Immature natural killer cell (primary cell): ENCODE measurements around the gene ZFYVE28. TPM values are rescaled to one million over a fixed set of nuclear protein-coding genes. Genes with fewer than 3 reads are reported as not detected.

ENCODE experiments used
- DNase-seq, 3 donors: peaks; one replicate each; pipeline ENCODE4 v3.0.0; 2022; ENCODE audit warnings: mixed read lengths in 1 of 3
- H3K27ac Mint-ChIP-seq, 6 donors: one replicate each; pipeline ENCODE4 v1.8.0; 2020; ENCODE audit warnings: mixed read lengths in 6 of 6, mild to moderate bottlenecking in 5 of 6, inconsistent platforms in 4 of 6, moderate library complexity in 3 of 6
- H3K27me3 Mint-ChIP-seq, 3 donors: one replicate each; pipeline ENCODE4 v1.8.0; 2020 to 2021; ENCODE audit warnings: low read depth in 3 of 3, mild to moderate bottlenecking in 3 of 3, mixed read lengths in 3 of 3, moderate library complexity in 3 of 3, inconsistent platforms in 1 of 3
- H3K36me3 Mint-ChIP-seq, 3 donors: one replicate each; pipeline ENCODE4 v1.8.0; 2020; ENCODE audit warnings: mixed read lengths in 3 of 3, inconsistent platforms in 2 of 3, mild to moderate bottlenecking in 2 of 3
- H3K4me1 Mint-ChIP-seq, 2 donors: one replicate each; pipeline ENCODE4 v1.8.0; 2020; ENCODE audit warnings: inconsistent platforms in 2 of 2, mild to moderate bottlenecking in 2 of 2, mixed read lengths in 2 of 2, moderate library complexity in 1 of 2
- H3K4me3 Mint-ChIP-seq, 5 donors: one replicate each; pipeline ENCODE4 v1.8.0; 2020; ENCODE audit warnings: mild to moderate bottlenecking in 5 of 5, mixed read lengths in 5 of 5, inconsistent platforms in 3 of 5, moderate library complexity in 3 of 5
- H3K9me3 Mint-ChIP-seq, 6 donors: one replicate each; pipeline ENCODE4 v1.8.0; 2020; ENCODE audit warnings: mild to moderate bottlenecking in 6 of 6, mixed read lengths in 6 of 6, inconsistent platforms in 4 of 6, moderate library complexity in 3 of 6
- polyA plus RNA-seq, 3 donors: library from polyadenylated mRNA; unstranded; fragments of 300-500 nt; fragmentation: Illumina TruSeq; gene quantifications; one replicate each; pipeline ENCODE4 v1.2.3, GENCODE V29; 2021

The ZFYVE28 gene
- polyA plus RNA-seq, 3 donors from 2014 or later = 11.9 to 17.5 (median 14.4) TPM

DNA sequence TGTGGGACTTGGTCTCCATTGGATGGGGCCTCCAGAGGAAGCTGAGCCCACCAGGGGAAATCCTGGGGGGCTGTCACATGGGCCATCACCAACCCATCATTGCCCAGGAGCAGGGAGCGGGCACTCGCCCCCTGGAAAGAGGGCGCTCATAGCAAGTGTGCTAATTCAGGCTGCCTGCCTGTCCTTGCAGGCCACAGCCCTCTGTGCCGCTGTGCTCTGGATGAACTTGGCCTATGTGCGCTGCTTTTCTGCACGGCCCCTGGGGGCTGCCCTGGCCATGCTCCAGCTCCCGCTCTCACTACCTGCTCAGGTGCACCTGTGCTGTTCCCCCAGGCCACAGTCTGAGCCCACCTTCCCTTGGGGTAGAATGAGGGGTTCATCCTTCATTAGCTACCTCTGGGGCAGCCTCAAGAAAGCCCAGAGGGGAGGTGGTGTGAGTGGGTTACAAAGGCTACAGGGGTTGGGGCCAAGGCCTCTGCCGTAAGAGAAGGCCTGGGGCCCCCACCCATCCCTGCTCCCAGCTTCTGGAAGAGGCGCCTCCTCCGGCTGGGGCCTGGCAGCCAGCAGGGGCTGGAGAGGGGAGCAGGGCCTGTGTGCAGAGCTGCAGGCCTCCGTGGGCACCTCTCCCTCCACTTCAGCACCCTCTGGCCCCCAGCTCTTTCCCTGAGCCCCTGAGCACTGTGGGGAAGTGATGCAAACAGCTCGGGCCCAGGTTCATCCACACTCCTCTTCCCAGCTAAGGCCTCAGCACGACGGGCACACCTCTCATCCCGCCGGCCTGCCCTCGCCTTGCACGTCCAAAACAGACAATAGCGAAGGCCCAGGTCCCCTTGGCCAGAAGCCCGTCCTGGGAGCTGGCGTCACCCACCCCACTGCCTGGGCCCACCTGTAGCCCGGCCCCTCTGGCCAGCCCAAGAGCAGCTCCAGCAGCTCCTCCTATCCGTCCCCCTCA is 9.2 kb upstream of the ZFYVE28 start:
- Mint-ChIP-seq H3K4me3 (no peak overlapping the region), H3K27ac (no peak overlapping the region), H3K4me1 (no peaks in the 10 kb centered on the region), H3K9me3 (no peaks in the 10 kb centered on the region), H3K27me3 (peaks cover 0 to 2% (median 1%) of the 10 kb centered on the region in 3 donors), H3K36me3 (no peaks in the 10 kb centered on the region)
- DNase-seq = no peak

DNA sequence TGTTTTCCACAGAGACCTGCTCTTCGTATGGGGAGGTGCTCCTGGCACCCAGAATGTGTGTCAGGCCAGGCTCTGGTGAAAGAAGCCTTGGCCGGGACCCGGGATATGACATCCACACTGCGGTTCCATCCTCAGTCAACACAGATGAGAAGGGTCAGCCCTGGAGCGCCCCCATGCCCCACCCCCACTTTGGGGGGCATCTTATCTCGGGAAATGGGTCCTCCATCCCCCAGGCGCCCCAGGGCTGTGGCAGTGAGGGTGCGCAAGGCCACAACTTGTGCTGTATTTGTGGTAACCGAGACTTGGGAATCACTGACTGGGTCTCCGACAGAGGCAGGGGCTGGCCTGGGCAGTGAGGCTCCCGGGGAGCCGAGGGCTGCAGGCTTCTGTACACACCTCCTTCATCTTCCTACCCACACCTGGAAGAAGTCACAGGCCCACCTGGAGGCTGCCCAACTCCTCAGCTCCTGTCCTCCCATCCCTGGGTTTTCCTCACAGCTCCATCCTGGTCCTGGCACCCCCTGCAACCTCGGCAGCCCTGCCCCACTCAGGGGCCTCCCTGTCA is 8.3 kb upstream of the ZFYVE28 start:
- H3K9me3 Mint-ChIP-seq = no peaks in the 10 kb centered on the region
- H3K4me1 Mint-ChIP-seq = no peaks in the 10 kb centered on the region
- peaks cover 2 to 9% (median 2%) of the 10 kb centered on the region in 3 donors for H3K27me3 Mint-ChIP-seq
- H3K36me3 Mint-ChIP-seq = no peaks in the 10 kb centered on the region
- H3K27ac Mint-ChIP-seq = no peak overlapping the region
- no peak for DNase-seq
- H3K4me3 Mint-ChIP-seq = no peak overlapping the region

- no peak overlapping the region for H3K4me3 Mint-ChIP-seq
Measured at GRCh38 chr4:2426069-2426397, 7.6 kb upstream of the ZFYVE28 start.

GRCh38 chr4:2425386-2426068 is 7.1 kb upstream of the ZFYVE28 start:
- Mint-ChIP-seq H3K9me3 (no peaks in the 10 kb centered on the region), H3K4me3 (no peak overlapping the region), H3K27me3 (peaks cover 4 to 13% (median 12%) of the 10 kb centered on the region in 3 donors), H3K4me1 (peaks cover 0 to 2% of the 10 kb centered on the region in 2 donors), H3K36me3 (no peaks in the 10 kb centered on the region), H3K27ac (no peak overlapping the region)
- no peak for DNase-seq

More at GRCh38 chr4:2426069-2426397, 7.6 kb upstream of the ZFYVE28 start:
- no peaks in the 10 kb centered on the region for H3K9me3 Mint-ChIP-seq
- H3K27me3 Mint-ChIP-seq = peaks cover 2 to 9% (median 8%) of the 10 kb centered on the region in 3 donors
- DNase-seq = no peak
- no peaks in the 10 kb centered on the region for H3K36me3 Mint-ChIP-seq
- H3K27ac Mint-ChIP-seq = no peak overlapping the region
- no peaks in the 10 kb centered on the region for H3K4me1 Mint-ChIP-seq

DNA sequence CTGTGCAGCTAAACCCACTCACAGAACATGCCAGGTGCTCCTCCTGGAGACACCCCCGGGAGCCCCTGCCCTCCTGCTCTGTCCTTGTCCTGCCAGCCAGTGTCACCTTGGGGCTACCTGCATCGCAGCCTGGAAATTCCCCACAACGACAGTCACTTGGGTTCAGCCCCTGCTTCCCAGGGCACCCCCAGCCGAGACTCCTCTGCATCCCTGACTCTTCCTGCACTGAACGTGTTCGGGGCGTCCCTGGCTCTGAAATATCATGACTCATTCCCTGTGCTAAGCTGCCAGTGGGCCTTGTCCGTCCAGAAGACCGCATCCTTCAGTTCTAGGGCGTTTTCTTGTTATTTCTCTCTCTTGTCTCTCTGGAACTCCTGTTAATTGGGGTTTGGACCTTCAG is 6.1 kb upstream of the ZFYVE28 start:
- Mint-ChIP-seq H3K4me1 (peaks cover 7 to 11% of the 10 kb centered on the region in 2 donors), H3K36me3 (no peaks in the 10 kb centered on the region), H3K27ac (no peak overlapping the region), H3K27me3 (peaks cover 12 to 22% (median 20%) of the 10 kb centered on the region in 3 donors), H3K9me3 (no peaks in the 10 kb centered on the region), H3K4me3 (no peak overlapping the region)
- no peak for DNase-seq

GRCh38 chr4:2423695-2424094 is 5.2 kb upstream of the ZFYVE28 start:
- H3K36me3 Mint-ChIP-seq = no peaks in the 10 kb centered on the region
- no peaks in the 10 kb centered on the region for H3K9me3 Mint-ChIP-seq
- H3K4me1 Mint-ChIP-seq = peaks cover 13 to 19% of the 10 kb centered on the region in 2 donors
- DNase-seq = no peak
- H3K27me3 Mint-ChIP-seq = peaks cover 18 to 27% (median 24%) of the 10 kb centered on the region in 3 donors
- no peak overlapping the region for H3K4me3 Mint-ChIP-seq
- no peak overlapping the region for H3K27ac Mint-ChIP-seq

DNA sequence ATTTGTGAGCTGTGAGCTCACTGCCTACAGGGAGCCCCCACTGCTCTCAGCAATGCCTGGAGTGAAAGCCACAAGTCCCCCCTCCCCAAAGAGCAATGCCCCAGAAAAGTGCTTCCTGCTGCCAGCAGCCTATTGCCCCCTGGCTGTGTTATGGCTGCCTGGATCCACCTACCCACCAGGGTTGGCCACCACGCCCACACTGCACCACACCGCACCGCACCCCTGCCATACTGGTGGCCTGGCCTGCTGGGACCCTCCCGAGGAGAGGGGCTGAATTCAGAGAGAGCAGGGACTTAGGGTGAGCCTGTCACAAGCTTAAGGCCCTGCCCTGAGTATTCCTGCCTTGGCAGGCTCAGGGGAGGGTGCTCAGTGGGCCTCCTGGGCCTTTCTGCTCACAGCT is 4.6 kb upstream of the ZFYVE28 start:
- Mint-ChIP-seq H3K36me3 (no peaks in the 10 kb centered on the region), H3K9me3 (no peaks in the 10 kb centered on the region), H3K4me1 (peaks cover 13 to 19% of the 10 kb centered on the region in 2 donors), H3K27me3 (peaks cover 18 to 27% (median 24%) of the 10 kb centered on the region in 3 donors), H3K4me3 (no peak overlapping the region), H3K27ac (no peak overlapping the region)
- DNase-seq = no peak

DNA sequence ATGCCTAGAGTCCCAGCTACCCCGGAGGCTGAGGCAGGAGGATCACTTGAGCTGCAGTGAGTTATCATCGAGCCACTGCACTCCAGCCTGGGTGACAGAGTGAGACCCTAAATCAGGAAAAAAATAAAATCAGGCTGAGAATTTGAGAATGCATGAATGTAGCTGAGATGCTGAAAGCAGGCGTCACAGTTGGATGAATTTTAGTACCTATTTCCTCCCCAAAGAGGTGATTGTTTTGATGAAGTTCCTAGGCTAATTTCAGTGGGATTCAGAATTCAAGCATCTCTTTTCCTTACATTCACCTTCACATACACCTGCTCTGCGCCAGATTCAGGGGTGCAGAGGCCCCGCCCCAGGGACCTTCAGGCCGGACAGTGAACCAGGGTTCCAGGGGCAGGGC is 3.5 kb upstream of the ZFYVE28 start:
- no peak overlapping the region for H3K27ac Mint-ChIP-seq
- H3K4me1 Mint-ChIP-seq = peaks cover 17 to 19% of the 10 kb centered on the region in 2 donors
- no peak for DNase-seq
- peaks cover 18 to 31% (median 30%) of the 10 kb centered on the region in 3 donors for H3K27me3 Mint-ChIP-seq
- no peaks in the 10 kb centered on the region for H3K9me3 Mint-ChIP-seq
- H3K4me3 Mint-ChIP-seq = no peak overlapping the region
- no peaks in the 10 kb centered on the region for H3K36me3 Mint-ChIP-seq

DNA sequence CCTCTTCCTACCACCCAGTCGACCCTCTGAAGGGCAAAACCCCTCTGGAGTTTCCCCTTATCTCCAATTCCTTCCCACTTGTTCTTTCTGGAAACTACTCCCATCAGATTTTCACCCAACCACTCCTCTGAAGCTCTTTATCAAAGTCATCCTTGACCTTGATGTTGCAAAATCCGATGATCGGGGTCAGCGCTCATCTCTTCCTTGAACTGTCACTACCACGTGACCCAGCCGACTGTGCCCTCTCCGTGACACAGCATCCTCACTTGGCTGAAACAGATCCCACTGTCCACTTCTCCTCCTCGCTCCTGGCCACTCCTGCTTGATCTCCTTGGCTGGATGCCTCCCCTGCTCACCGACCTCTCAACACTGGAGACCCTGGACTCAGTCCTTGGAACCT is 1.4 kb upstream of the ZFYVE28 start:
- H3K9me3 Mint-ChIP-seq = no peaks in the 10 kb centered on the region
- H3K4me1 Mint-ChIP-seq = peaks cover 36 to 38% of the 10 kb centered on the region in 2 donors
- H3K27me3 Mint-ChIP-seq = peaks cover 20 to 45% (median 32%) of the 10 kb centered on the region in 3 donors
- DNase-seq = no peak
- H3K36me3 Mint-ChIP-seq = no peaks in the 10 kb centered on the region
- H3K27ac Mint-ChIP-seq = peak overlapping the region; percentile 39 to 98 (median 91)
- H3K4me3 Mint-ChIP-seq = peak overlapping the region; percentile 77 to 99 (median 94)

GRCh38 chr4:2418650-2419571 is 466 bp upstream of the ZFYVE28 start, which contains the start of gene CFAP99:
Gene CFAP99, plus strand, starts transcription at chr4:2418955.
- peaks cover 20 to 50% (median 32%) of the 10 kb centered on the region in 3 donors for H3K27me3 Mint-ChIP-seq
- peak; percentile 94 to 95 (median 95) for DNase-seq
- peak within 1 kb of the TSS; percentile 90 to 98 (median 95) for H3K27ac Mint-ChIP-seq
- H3K4me1 Mint-ChIP-seq = peaks cover 45 to 47% of the 10 kb centered on the region in 2 donors
- peak within 1 kb of the TSS; percentile 89 to 99 (median 94) for H3K4me3 Mint-ChIP-seq
- no peaks in the 10 kb centered on the region for H3K9me3 Mint-ChIP-seq
- H3K36me3 Mint-ChIP-seq = no peaks in the 10 kb centered on the region

DNA sequence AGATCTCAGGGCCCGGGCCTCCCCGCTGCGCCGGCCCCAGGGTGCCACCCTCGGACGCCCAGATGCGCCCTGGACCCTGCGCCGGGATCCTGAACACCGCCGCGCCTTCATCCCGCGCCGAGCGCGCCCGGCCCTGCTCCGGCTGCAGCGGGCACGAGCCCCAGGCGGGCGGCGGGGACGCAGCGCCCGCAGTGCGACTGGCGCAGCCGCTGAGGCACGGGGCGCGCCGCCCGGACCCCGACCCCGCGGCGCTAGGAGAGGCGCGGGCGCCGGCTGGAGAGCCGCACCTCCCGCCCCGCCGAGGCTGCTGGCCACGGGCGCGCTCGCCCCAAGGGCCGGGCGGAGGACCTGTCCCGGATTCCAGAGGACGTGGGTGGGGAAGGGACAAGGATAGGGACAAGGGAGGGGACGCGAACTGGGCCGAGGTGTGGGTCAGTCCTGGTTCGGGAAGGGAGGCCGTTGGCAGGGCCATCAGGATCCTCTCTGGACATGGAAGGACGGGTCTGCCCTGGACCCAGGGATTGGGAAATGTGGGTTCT is 1.1 kb downstream of the ZFYVE28 start:
- peaks cover 30 to 66% (median 40%) of the 10 kb centered on the region in 3 donors for H3K27me3 Mint-ChIP-seq
- peaks cover 61 to 63% of the 10 kb centered on the region in 2 donors for H3K4me1 Mint-ChIP-seq
- peak overlapping the region; percentile 89 to 93 (median 91) for H3K4me3 Mint-ChIP-seq
- H3K27ac Mint-ChIP-seq = peak overlapping the region in 5 of 6 donors; percentile 78 to 94 (median 89)
- DNase-seq = peak in 1 of 3 donors; percentile 33
- no peaks in the 10 kb centered on the region for H3K36me3 Mint-ChIP-seq
- H3K9me3 Mint-ChIP-seq = no peaks in the 10 kb centered on the region

DNA sequence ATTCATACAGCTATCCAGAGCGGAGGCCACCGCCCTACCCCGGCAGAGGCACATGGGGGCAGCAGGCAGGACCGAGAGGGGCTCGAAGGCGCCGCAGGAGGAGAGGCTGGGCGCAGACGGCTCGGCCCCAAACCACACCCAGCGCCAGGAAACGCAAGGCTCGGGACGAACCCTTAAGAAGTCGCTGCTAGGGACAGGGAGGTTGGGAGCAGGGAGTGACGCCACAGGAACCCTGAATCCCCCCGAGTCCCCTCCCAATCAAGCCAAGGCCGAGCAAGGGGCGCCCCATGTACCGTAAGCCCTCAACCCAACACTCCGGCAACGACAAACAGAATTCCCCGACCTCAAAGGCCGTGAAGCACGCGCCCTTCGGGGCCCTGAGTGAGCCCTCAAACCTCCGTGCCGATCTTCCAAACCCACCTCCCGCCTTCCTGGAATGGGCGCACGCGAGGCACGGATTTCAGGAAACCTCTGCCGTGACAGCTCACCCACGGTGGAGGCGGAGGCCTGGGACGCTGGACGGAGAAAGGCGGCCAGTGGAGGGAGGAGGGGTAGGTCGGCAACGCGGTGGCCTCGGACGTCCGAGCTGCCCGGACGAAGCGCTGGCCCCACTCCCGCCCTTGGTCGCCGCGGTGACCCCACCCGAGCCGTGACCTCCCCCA is 1.8 kb downstream of the ZFYVE28 start:
- no peaks in the 10 kb centered on the region for H3K9me3 Mint-ChIP-seq
- H3K4me3 Mint-ChIP-seq = peak overlapping the region; percentile 79 to 90 (median 83)
- H3K4me1 Mint-ChIP-seq = peaks cover 67 to 69% of the 10 kb centered on the region in 2 donors
- peak in 1 of 3 donors; percentile 21 for DNase-seq
- H3K27ac Mint-ChIP-seq = peak overlapping the region; percentile 77 to 92 (median 84)
- no peaks in the 10 kb centered on the region for H3K36me3 Mint-ChIP-seq
- H3K27me3 Mint-ChIP-seq = peaks cover 31 to 68% (median 36%) of the 10 kb centered on the region in 3 donors
